Mesenchymal stem cell (in vitro differentiated cells and primary cell): ENCODE measurements around the gene IMMP2L.

Experiments
- DNase-seq: peaks from one replicate; pipeline ENCODE4 v3.0.0-alpha.2; 2013
- H2AFZ ChIP-seq: one replicate; pipeline ENCODE4 v1.6.1; 2013; ENCODE audit warnings: low read depth, mild to moderate bottlenecking, control low read depth, inconsistent platforms, low read length, moderate library complexity
- H2AK5ac ChIP-seq: 2 replicates; pipeline ENCODE4 v1.6.1; 2013; ENCODE audit warnings: low read length, moderate library complexity, mild to moderate bottlenecking, inconsistent platforms; ENCODE audit not compliant: severe bottlenecking
- H2BK120ac ChIP-seq: one replicate; pipeline ENCODE4 v1.6.1; 2013; ENCODE audit warnings: low read depth, mild to moderate bottlenecking, inconsistent platforms, low read length, moderate library complexity
- H2BK12ac ChIP-seq, 2 experiments: one replicate each; pipeline ENCODE4 v1.6.1; 2013; ENCODE audit warnings: inconsistent platforms in 2 of 2, low read length in 2 of 2, mild to moderate bottlenecking in 2 of 2, moderate library complexity in 2 of 2, control low read depth in 1 of 2
- H2BK15ac ChIP-seq: one replicate; pipeline ENCODE4 v1.6.1; 2013; ENCODE audit warnings: mild to moderate bottlenecking, low read depth, inconsistent platforms; ENCODE audit not compliant: poor library complexity, severe bottlenecking
- H2BK5ac ChIP-seq: 2 replicates; pipeline ENCODE4 v1.6.1; 2013; ENCODE audit warnings: low read depth, mild to moderate bottlenecking, low read length, control low read depth, inconsistent platforms; ENCODE audit not compliant: poor library complexity, severe bottlenecking
- H3K14ac ChIP-seq, 2 experiments: one replicate each; pipeline ENCODE4 v1.6.1; 2013; ENCODE audit warnings: inconsistent platforms in 2 of 2, low read length in 2 of 2, control low read depth in 1 of 2, mild to moderate bottlenecking in 1 of 2, moderate library complexity in 1 of 2
- H3K18ac ChIP-seq, 2 experiments: one replicate each; pipeline ENCODE4 v1.6.1; 2013; ENCODE audit warnings: inconsistent platforms in 2 of 2, low read length in 2 of 2, control low read depth in 1 of 2, low read depth in 1 of 2, mild to moderate bottlenecking in 1 of 2
- H3K23ac ChIP-seq, 2 experiments: one replicate each; pipeline ENCODE4 v1.6.1; 2013; ENCODE audit warnings: inconsistent platforms in 2 of 2, low read length in 2 of 2, mild to moderate bottlenecking in 2 of 2, moderate library complexity in 2 of 2, control low read depth in 1 of 2
- H3K27ac ChIP-seq: 2 replicates; pipeline ENCODE4 v1.5.1; 2013; ENCODE audit warnings: mild to moderate bottlenecking, moderate library complexity, low read length, control low read depth, inconsistent platforms; ENCODE audit not compliant: poor library complexity, severe bottlenecking
- H3K27me3 ChIP-seq, 2 experiments: 2 replicates each; pipeline versions ENCODE4 v1.6.1 to v1.7.0; 2013; ENCODE audit warnings: low read length in 2 of 2, mild to moderate bottlenecking in 2 of 2, moderate library complexity in 2 of 2, control low read depth in 1 of 2, inconsistent platforms in 1 of 2; ENCODE audit not compliant: control insufficient read depth in 1 of 2, insufficient read depth in 1 of 2
- H3K36me3 ChIP-seq, 2 experiments: 2 replicates each; pipeline versions ENCODE4 v1.6.1 to v1.7.0; 2013; ENCODE audit warnings: low read length in 2 of 2, control low read depth in 1 of 2, inconsistent platforms in 1 of 2, low read depth in 1 of 2, mild to moderate bottlenecking in 1 of 2; ENCODE audit not compliant: insufficient read depth in 2 of 2, control insufficient read depth in 1 of 2
- H3K4ac ChIP-seq, 2 experiments: one replicate each; pipeline ENCODE4 v1.6.1; 2013; ENCODE audit warnings: inconsistent platforms in 2 of 2, low read length in 2 of 2, mild to moderate bottlenecking in 2 of 2, moderate library complexity in 2 of 2, control low read depth in 1 of 2, low read depth in 1 of 2
- H3K4me1 ChIP-seq: 2 replicates; pipeline ENCODE4 v1.6.1; 2013; ENCODE audit warnings: low read depth, low read length, control low read depth; ENCODE audit not compliant: control insufficient read depth, insufficient read depth
- H3K4me2 ChIP-seq: 2 replicates; pipeline ENCODE4 v1.6.1; 2013; ENCODE audit warnings: low read length, mild to moderate bottlenecking, inconsistent platforms; ENCODE audit not compliant: poor library complexity, severe bottlenecking
- H3K4me3 ChIP-seq, 2 experiments: 2 replicates each; pipeline versions ENCODE4 v1.5.1 to v1.7.0; 2013; ENCODE audit warnings: low read length in 2 of 2, mild to moderate bottlenecking in 2 of 2, control low read depth in 1 of 2, low read depth in 1 of 2; ENCODE audit not compliant: insufficient read depth in 1 of 2
- H3K79me1 ChIP-seq: replicated peaks from 2 replicates; pipeline ENCODE4 v1.6.1; 2013; ENCODE audit warnings: mild to moderate bottlenecking, control low read depth, low read length, inconsistent platforms; ENCODE audit not compliant: poor library complexity, severe bottlenecking
- H3K9ac ChIP-seq: 2 replicates; pipeline ENCODE4 v1.7.0; 2013; ENCODE audit warnings: mild to moderate bottlenecking, low read length, moderate library complexity
- H3K9me3 ChIP-seq: 2 replicates; pipeline ENCODE4 v1.7.0; 2013; ENCODE audit warnings: mild to moderate bottlenecking, low read length; ENCODE audit not compliant: control insufficient read depth
- H4K8ac ChIP-seq: one replicate; pipeline ENCODE4 v1.6.1; 2013; ENCODE audit warnings: inconsistent platforms, mild to moderate bottlenecking, low read length, moderate library complexity
- H4K91ac ChIP-seq: one replicate; pipeline ENCODE4 v1.6.1; 2013; ENCODE audit warnings: mild to moderate bottlenecking, low read length, inconsistent platforms
- WGBS: methylation state at CpG from one replicate; pipeline ENCODE4 v1.1.7; 2013; ENCODE audit warnings: mixed read lengths; 5-methylcytosine and 5-hydroxymethylcytosine counted together

IMMP2L gene

GRCh38 chr7:111162692-111163091, 399.6 kb downstream of the IMMP2L start:
- H2AK5ac ChIP-seq = no peak overlapping the region
- no peak overlapping the region for H3K27ac ChIP-seq
- peak overlapping the region in 1 of 2 experiments; percentile 52 for H2BK12ac ChIP-seq
- no peaks in the 10 kb centered on the region for H3K4me1 ChIP-seq
- H3K4ac ChIP-seq = no peak overlapping the region
- H3K79me1 ChIP-seq = peaks cover 2% of the 10 kb centered on the region
- H3K4me3 ChIP-seq = no peak overlapping the region
- no peak overlapping the region for H3K4me2 ChIP-seq
- H3K27me3 ChIP-seq = no peaks in the 10 kb centered on the region
- H2AFZ ChIP-seq = peak overlapping the region; percentile 14
- WGBS = 77% methylated on average over 3 of the region's 3 CpGs
- no peaks in the 10 kb centered on the region for H3K36me3 ChIP-seq
- H3K14ac ChIP-seq = no peak overlapping the region
- H2BK15ac ChIP-seq = no peak overlapping the region
- no peak overlapping the region for H3K18ac ChIP-seq
- H3K9ac ChIP-seq = no peak overlapping the region
- H2BK5ac ChIP-seq = no peak overlapping the region
- no peak overlapping the region for H2BK120ac ChIP-seq
- peak; percentile 12 for DNase-seq
- no peaks in the 10 kb centered on the region for H3K9me3 ChIP-seq
- no peak overlapping the region for H4K8ac ChIP-seq
- no peak overlapping the region for H3K23ac ChIP-seq
- no peak overlapping the region for H4K91ac ChIP-seq

- Histone ChIP-seq H2BK120ac (no peak overlapping the region), H4K91ac (no peak overlapping the region), H3K79me1 (peaks cover 2% of the 10 kb centered on the region), H3K4me1 (no peaks in the 10 kb centered on the region), H3K27me3 (no peaks in the 10 kb centered on the region), H2AFZ (no peak overlapping the region), H3K4me3 (no peak overlapping the region), H3K23ac (no peak overlapping the region), H3K36me3 (no peaks in the 10 kb centered on the region), H2AK5ac (no peak overlapping the region), H3K4me2 (no peak overlapping the region), H3K18ac (no peak overlapping the region), H3K9me3 (no peaks in the 10 kb centered on the region), H2BK15ac (no peak overlapping the region), H3K14ac (no peak overlapping the region), H3K27ac (no peak overlapping the region), H3K9ac (no peak overlapping the region), H3K4ac (no peak overlapping the region), H2BK5ac (no peak overlapping the region), H2BK12ac (no peak overlapping the region), H4K8ac (no peak overlapping the region)
- DNase-seq = no peak
Measured at GRCh38 chr7:111160297-111160696, 402.0 kb downstream of the IMMP2L start.

- H2BK5ac ChIP-seq = no peak overlapping the region
- H3K79me1 ChIP-seq = peaks cover 2% of the 10 kb centered on the region
- no peaks in the 10 kb centered on the region for H3K9me3 ChIP-seq
- no peak overlapping the region for H3K23ac ChIP-seq
- H2AK5ac ChIP-seq = no peak overlapping the region
- H3K36me3 ChIP-seq = no peaks in the 10 kb centered on the region
- no peaks in the 10 kb centered on the region for H3K27me3 ChIP-seq
- H3K4ac ChIP-seq = no peak overlapping the region
- H4K8ac ChIP-seq = no peak overlapping the region
- H3K18ac ChIP-seq = no peak overlapping the region
- no peak overlapping the region for H4K91ac ChIP-seq
- H2BK120ac ChIP-seq = no peak overlapping the region
- no peaks in the 10 kb centered on the region for H3K4me1 ChIP-seq
- no peak overlapping the region for H3K27ac ChIP-seq
- no peak overlapping the region for H3K4me2 ChIP-seq
- no peak overlapping the region for H2BK15ac ChIP-seq
- DNase-seq = no peak
- H2BK12ac ChIP-seq = no peak overlapping the region
- no peak overlapping the region for H3K14ac ChIP-seq
- H2AFZ ChIP-seq = no peak overlapping the region
- no peak overlapping the region for H3K4me3 ChIP-seq
- H3K9ac ChIP-seq = no peak overlapping the region
Measured at GRCh38 chr7:111159426-111159825, 402.9 kb downstream of the IMMP2L start.

GRCh38 chr7:111150709-111151108, 411.6 kb downstream of the IMMP2L start:
- H3K23ac ChIP-seq = no peak overlapping the region
- no peak overlapping the region for H2BK12ac ChIP-seq
- H3K27me3 ChIP-seq = no peaks in the 10 kb centered on the region
- H3K18ac ChIP-seq = no peak overlapping the region
- H3K9me3 ChIP-seq = no peaks in the 10 kb centered on the region
- H3K4me3 ChIP-seq = no peak overlapping the region
- H3K36me3 ChIP-seq = no peaks in the 10 kb centered on the region
- no peak overlapping the region for H2AFZ ChIP-seq
- H3K4me2 ChIP-seq = no peak overlapping the region
- no peak overlapping the region for H3K27ac ChIP-seq
- 100% methylated on average over 1 of the region's 1 CpG for WGBS
- H3K9ac ChIP-seq = no peak overlapping the region
- no peak overlapping the region for H2BK15ac ChIP-seq
- no peak overlapping the region for H2BK120ac ChIP-seq
- H3K14ac ChIP-seq = no peak overlapping the region
- H2BK5ac ChIP-seq = no peak overlapping the region
- H3K4me1 ChIP-seq = no peaks in the 10 kb centered on the region
- H3K4ac ChIP-seq = no peak overlapping the region
- H4K8ac ChIP-seq = no peak overlapping the region
- no peak overlapping the region for H4K91ac ChIP-seq
- H3K79me1 ChIP-seq = no peaks in the 10 kb centered on the region
- no peak for DNase-seq
- H2AK5ac ChIP-seq = no peak overlapping the region
